ENCODE measurements around the gene KRTAP19-2.

DNA sequence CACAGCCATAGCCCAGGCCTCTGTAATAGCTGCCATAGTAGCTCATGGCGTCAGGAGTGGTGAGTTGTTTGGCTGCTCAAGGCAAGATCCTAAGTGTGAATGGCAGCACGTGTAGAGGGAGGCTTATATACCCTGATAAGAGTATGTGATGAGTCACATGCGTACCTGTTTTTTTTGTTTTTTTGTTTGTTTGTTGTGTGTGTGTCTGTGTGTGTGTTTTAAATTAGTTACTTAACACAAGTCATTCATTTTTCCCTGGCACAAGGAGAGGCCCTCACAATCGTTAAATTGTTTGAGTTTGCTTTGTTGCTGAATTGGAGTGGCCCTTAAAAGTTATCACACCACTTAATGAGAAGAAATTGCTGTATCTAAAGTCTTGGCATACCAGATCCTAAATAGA is 9.8 kb upstream of the KRTAP19-2 start, which contains the start of gene KRTAP19-4:
- TF ChIP-seq POLR2A (IDR thresholded peaks at IDR 0.05) = no peak
- TF ChIP-seq CTCF (IDR thresholded peaks at IDR 0.05) = no peak
